Prostate gland (tissue), 2 donors: ENCODE results near the gene RGS4.

Experiments used
- CTCF ChIP-seq, 4 experiments: fragments of 200-600 bp in 2 of 4; fragments of 450-650 bp in 2 of 4; sonication (generic) in 2 of 4; IDR thresholded peaks; 1 replicate in 3 of 4; 2 replicates in 1 of 4; pipeline ENCODE4 v1.5.1; 2016 to 2019; ENCODE audit warnings: antibody characterized with exemption in 4 of 4, mild to moderate bottlenecking in 2 of 4, moderate library complexity in 2 of 4
- POLR2A ChIP-seq: fragments of 450-650 bp; IDR thresholded peaks from one replicate; pipeline ENCODE4 v1.6.1; 2016; ENCODE audit warnings: antibody characterized with exemption, mild to moderate bottlenecking
- POLR2AphosphoS5 ChIP-seq: sonication (generic); formaldehyde crosslinking; IDR thresholded peaks from one replicate; pipeline ENCODE4 v1.6.1; 2017; ENCODE audit warnings: antibody characterized with exemption

GRCh38 chr1:163085041-163085903 lies 16.1 kb downstream of the RGS4 start:
- TF ChIP-seq CTCF (IDR thresholded peaks at IDR 0.05) = no peak
- TF ChIP-seq POLR2A = no peak
- TF ChIP-seq POLR2AphosphoS5 = no peak
